RWPE2 (cell line): ENCODE data around the gene SOX12.
"Not testable (repeated sequence)": the region's sequence is repeated elsewhere in the genome, so short reads cannot be mapped to it uniquely, and the experiment has no call there.

Experiments used
- ATAC-seq: fragments of 200-7000 bp; cut with Tn5 transposase; 3 replicates; pipeline ENCODE4 v1.9.1; 2021; ENCODE audit warnings: low read depth
- DNase-seq: peaks from one replicate; pipeline ENCODE4 v3.0.0-alpha.2; 2020; ENCODE audit warnings: low spot score
- H3K27ac ChIP-seq: fragments of 450-650 bp; 2 replicates; pipeline ENCODE4 v1.5.1; 2017; ENCODE audit warnings: mild to moderate bottlenecking; ENCODE audit not compliant: poor library complexity, severe bottlenecking
- H3K27me3 ChIP-seq: fragments of 250-450 bp; sonication (Bioruptor Pico); 2 replicates; pipeline ENCODE4 v1.5.1; 2021; ENCODE audit warnings: mild to moderate bottlenecking, moderate library complexity; ENCODE audit not compliant: insufficient read depth, poor library complexity, severe bottlenecking
- H3K36me3 ChIP-seq: fragments of 250-450 bp; sonication (Bioruptor Pico); 2 replicates; pipeline ENCODE4 v1.5.1; 2020; ENCODE audit warnings: low read depth, mild to moderate bottlenecking, moderate library complexity
- H3K4me1 ChIP-seq: fragments of 250-450 bp; sonication (Bioruptor Pico); 2 replicates; pipeline ENCODE4 v1.5.1; 2021; ENCODE audit warnings: mild to moderate bottlenecking, moderate library complexity; ENCODE audit not compliant: insufficient read depth, poor library complexity, severe bottlenecking
- H3K4me3 ChIP-seq: fragments of 250-450 bp; sonication (Bioruptor Pico); 2 replicates; pipeline ENCODE4 v1.5.1; 2021; ENCODE audit warnings: mild to moderate bottlenecking, moderate library complexity; ENCODE audit not compliant: severe bottlenecking
- H3K9me3 ChIP-seq: fragments of 250-450 bp; sonication (Bioruptor Pico); 2 replicates; pipeline ENCODE4 v1.5.1; 2021; ENCODE audit warnings: mild to moderate bottlenecking, moderate library complexity; ENCODE audit not compliant: severe bottlenecking
- TF ChIP-seq, protein P1 (sequence below): fragments of 450-650 bp; IDR thresholded peaks from one replicate; pipeline ENCODE4 v1.5.1; 2017; ENCODE audit warnings: mild to moderate bottlenecking, moderate library complexity; ENCODE audit not compliant: poor library complexity, severe bottlenecking

SOX12 gene

DNA sequence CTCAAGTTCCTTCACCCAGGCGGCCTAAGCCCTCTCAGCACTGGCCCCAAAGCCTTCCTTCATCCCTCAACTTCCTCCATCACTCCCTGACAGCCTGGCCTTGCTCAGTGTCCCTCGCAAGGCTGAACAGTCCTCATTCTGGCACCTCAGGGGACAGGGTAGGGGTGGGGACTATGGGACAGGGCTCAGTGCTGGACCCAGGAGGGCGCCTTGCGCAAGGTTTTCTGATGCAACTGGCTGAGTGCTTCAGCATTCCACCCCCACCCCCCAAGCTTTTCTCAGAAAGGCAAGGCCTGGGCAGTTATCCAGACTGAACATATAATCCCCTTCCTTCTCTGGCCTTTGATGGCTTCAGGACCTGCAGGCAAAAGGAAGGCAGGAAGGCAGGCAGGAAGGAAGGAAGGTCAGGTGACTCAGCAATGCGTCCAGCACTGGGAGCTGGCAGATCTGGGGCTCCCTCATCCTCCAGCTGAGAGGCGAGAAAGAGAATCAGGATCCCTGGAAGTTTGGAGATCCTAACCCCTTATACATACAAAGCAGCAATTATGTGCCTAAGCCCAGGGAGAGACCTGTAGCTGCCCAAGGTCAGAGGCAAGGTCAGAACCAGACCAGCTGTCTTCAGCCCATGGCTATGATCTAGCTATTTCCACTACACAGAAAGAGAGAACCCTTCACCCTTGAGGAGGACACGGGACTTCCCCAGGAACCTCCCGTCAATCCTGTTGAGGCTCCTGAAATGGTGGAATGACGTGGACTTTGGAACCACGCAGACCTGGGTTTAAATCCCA, 46.6 kb downstream of the SOX12 start:
- H3K4me1 ChIP-seq: peaks cover 52% of the 10 kb centered on the region
- H3K36me3 ChIP-seq: no peaks in the 10 kb centered on the region
- H3K27ac ChIP-seq: peak overlapping the region; percentile 91
- no peaks in the 10 kb centered on the region for H3K9me3 ChIP-seq
- peak; percentile 89 for DNase-seq
- no peaks in the 10 kb centered on the region for H3K27me3 ChIP-seq
- peak; percentile 83 for ATAC-seq
- TF ChIP-seq, protein P1, sequence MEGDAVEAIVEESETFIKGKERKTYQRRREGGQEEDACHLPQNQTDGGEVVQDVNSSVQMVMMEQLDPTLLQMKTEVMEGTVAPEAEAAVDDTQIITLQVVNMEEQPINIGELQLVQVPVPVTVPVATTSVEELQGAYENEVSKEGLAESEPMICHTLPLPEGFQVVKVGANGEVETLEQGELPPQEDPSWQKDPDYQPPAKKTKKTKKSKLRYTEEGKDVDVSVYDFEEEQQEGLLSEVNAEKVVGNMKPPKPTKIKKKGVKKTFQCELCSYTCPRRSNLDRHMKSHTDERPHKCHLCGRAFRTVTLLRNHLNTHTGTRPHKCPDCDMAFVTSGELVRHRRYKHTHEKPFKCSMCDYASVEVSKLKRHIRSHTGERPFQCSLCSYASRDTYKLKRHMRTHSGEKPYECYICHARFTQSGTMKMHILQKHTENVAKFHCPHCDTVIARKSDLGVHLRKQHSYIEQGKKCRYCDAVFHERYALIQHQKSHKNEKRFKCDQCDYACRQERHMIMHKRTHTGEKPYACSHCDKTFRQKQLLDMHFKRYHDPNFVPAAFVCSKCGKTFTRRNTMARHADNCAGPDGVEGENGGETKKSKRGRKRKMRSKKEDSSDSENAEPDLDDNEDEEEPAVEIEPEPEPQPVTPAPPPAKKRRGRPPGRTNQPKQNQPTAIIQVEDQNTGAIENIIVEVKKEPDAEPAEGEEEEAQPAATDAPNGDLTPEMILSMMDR: no peak
- no peak overlapping the region for H3K4me3 ChIP-seq

DNA sequence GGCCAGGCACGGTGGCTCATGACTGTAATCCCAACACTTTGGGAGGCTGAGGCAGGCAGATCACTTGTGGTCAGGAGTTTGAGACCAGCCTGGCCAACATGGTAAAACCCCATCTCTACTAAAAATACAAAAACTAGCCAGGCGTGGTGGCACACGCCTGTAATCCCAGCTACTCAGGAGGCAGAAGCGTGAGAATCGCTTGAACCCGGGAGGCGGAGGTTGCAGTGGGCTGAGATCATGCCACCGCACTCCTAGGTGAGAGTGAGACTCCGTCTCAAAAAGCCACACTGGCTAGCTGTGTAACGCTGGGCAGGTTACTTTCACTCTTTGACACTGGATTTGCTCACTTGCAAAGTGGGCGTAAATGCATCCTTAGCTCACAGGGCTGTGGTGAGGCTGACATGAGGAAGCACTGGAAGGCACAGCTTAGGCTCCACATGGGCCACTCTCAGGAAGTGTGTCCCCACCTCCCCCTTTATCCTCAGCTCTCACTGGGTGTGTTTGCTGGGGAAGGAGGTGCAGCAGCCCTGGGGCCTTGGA, 47.3 kb downstream of the SOX12 start:
- H3K36me3 ChIP-seq, H3K9me3 ChIP-seq, DNase-seq, H3K4me3 ChIP-seq, ATAC-seq, H3K27me3 ChIP-seq: not testable (repeated sequence)
- H3K4me1 ChIP-seq: peaks cover 51% of the 10 kb centered on the region
- H3K27ac ChIP-seq: peak overlapping the region; percentile 91

DNA sequence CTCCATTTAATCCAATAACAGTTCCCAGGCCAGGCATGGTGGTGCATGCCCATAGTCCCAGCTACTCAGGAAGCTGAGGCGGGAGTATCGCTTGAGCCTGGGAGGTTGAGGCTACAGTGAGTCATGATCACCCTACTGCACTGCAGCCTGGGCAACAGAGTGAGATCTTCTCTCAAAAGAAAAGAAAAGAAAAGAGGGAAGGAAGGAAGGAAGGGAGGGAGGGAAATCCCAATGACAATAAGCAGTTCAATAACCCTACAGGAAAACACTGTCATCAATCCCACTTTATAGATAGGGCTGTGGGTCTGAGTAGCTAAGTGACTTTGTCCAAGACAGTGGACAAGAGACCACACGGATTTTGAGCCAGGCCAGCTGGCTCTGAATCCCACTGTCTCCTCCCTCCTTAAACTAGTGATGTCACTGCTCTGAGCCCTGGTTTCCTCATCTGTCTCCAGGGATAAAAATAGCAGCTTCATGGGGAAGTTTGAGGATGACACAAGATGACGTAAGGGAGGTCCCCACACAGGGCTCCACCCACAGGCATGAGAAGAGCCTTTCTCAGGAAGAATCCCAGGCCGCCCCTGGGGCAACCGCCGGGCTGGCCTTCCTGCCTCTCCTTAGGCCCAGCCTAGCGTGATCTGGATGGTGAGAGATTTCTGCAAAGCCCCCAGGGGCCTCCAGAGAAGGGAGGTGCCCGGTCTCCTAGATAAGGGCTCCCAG, 48.0 kb downstream of the SOX12 start:
- DNase-seq: no peak
- H3K4me1 ChIP-seq: peaks cover 55% of the 10 kb centered on the region

DNA sequence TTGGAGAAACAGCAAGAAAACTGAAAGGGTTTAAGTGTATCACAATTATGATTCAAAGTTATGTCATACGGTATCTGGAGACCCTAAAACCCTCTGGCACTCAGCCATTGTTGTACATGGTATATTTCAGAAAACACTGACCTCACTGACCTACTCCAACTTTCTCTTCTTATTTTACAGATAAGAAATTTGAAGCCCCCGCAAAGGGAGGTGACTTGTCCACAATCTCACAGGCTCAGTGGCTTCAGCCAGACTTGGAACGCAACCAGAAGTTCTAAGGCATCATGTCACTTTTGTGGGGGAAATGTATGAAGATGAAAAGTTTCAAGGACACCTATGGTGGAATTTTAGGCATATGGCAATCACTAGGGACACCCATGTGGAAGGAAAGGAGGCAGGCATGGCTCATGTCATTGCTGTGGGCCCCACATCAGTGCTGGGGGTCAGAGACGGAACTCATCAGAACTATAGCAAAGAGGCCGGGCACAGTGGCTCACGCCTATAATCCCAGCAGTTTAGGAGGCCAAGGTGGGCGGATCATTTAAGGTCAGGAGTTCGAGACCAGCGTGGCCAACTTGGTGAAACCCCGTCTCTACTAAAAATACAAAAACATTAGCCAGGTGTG, 50.0 kb downstream of the SOX12 start:
- Histone ChIP-seq H3K36me3 (no peaks in the 10 kb centered on the region), H3K4me3 (no peak overlapping the region), H3K9me3 (no peaks in the 10 kb centered on the region), H3K27ac (peak overlapping the region; percentile 91), H3K4me1 (peaks cover 57% of the 10 kb centered on the region), H3K27me3 (no peaks in the 10 kb centered on the region)
- DNase-seq (no peak), ATAC-seq (no peak)
- TF ChIP-seq, protein P1: no peak

More for the DNA sequence above, 48.0 kb downstream of the SOX12 start:
- H3K36me3 ChIP-seq: no peaks in the 10 kb centered on the region
- ATAC-seq: peak; percentile 3; the same call in 1 of the 3 replicates
- TF ChIP-seq, protein P1: no peak
- H3K27ac ChIP-seq: peak overlapping the region; percentile 91
- no peaks in the 10 kb centered on the region for H3K27me3 ChIP-seq
- H3K9me3 ChIP-seq: no peaks in the 10 kb centered on the region
- H3K4me3 ChIP-seq: no peak overlapping the region

DNA sequence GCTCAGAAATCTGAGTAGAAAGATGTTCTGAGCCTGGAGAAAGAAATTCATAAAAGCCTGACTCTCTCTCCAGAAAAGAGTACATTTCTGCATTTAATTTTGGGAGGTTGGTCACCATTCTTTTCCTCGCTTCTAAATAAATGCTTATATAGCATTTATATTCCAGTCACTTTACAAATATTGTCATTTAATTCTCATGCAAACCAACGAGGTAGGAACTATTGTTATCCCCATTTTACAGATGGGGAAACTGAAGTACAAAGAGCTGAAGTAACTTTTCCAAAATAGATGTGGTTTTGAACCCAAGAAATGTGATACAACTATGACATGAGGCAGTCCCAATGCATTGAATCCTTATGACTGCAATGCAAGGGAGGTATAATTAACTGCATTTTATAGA, 50.7 kb downstream of the SOX12 start:
- no peak for ATAC-seq
- no peaks in the 10 kb centered on the region for H3K9me3 ChIP-seq
- H3K4me3 ChIP-seq: no peak overlapping the region
- H3K27me3 ChIP-seq: no peaks in the 10 kb centered on the region
- TF ChIP-seq, protein P1: no peak
- H3K36me3 ChIP-seq: no peaks in the 10 kb centered on the region
- peaks cover 50% of the 10 kb centered on the region for H3K4me1 ChIP-seq
- no peak for DNase-seq
- H3K27ac ChIP-seq: peak overlapping the region; percentile 91
